ENCODE measurements around the gene BAG1.

BAG1 gene

DNA sequence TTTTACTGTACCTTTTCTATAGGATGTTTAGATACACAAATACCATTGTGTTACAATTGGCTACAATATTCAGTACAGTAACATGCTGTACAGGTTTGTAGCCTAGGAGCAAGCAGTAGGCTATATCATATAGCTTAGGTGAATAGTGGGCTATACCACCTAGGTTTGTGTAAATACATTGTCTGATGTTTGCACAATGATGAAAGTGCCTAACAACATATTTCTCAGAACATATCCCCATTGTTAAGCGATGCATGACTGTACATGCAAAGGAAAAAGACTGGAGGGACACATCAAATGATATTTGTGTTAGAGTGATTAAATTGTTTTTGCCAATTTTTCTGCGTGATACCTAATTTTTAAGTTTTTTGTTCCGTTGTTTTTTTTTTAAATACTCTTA, 5.6 kb upstream of the BAG1 start:
- TF ChIP-seq, protein P1, sequence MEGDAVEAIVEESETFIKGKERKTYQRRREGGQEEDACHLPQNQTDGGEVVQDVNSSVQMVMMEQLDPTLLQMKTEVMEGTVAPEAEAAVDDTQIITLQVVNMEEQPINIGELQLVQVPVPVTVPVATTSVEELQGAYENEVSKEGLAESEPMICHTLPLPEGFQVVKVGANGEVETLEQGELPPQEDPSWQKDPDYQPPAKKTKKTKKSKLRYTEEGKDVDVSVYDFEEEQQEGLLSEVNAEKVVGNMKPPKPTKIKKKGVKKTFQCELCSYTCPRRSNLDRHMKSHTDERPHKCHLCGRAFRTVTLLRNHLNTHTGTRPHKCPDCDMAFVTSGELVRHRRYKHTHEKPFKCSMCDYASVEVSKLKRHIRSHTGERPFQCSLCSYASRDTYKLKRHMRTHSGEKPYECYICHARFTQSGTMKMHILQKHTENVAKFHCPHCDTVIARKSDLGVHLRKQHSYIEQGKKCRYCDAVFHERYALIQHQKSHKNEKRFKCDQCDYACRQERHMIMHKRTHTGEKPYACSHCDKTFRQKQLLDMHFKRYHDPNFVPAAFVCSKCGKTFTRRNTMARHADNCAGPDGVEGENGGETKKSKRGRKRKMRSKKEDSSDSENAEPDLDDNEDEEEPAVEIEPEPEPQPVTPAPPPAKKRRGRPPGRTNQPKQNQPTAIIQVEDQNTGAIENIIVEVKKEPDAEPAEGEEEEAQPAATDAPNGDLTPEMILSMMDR (IDR thresholded peaks at IDR 0.05; ENCODE audit: insufficient read depth, low read length), result no peak
- TF ChIP-seq SPI1 (IDR thresholded peaks at IDR 0.05; ENCODE audit: borderline replicate concordance, low read depth) (no peak), GABPA (IDR thresholded peaks at IDR 0.05; ENCODE audit: low read depth) (no peak), POLR2AphosphoS5 (IDR thresholded peaks at IDR 0.05; ENCODE audit: low read depth) (no peak)
- TF ChIP-seq, protein P2, sequence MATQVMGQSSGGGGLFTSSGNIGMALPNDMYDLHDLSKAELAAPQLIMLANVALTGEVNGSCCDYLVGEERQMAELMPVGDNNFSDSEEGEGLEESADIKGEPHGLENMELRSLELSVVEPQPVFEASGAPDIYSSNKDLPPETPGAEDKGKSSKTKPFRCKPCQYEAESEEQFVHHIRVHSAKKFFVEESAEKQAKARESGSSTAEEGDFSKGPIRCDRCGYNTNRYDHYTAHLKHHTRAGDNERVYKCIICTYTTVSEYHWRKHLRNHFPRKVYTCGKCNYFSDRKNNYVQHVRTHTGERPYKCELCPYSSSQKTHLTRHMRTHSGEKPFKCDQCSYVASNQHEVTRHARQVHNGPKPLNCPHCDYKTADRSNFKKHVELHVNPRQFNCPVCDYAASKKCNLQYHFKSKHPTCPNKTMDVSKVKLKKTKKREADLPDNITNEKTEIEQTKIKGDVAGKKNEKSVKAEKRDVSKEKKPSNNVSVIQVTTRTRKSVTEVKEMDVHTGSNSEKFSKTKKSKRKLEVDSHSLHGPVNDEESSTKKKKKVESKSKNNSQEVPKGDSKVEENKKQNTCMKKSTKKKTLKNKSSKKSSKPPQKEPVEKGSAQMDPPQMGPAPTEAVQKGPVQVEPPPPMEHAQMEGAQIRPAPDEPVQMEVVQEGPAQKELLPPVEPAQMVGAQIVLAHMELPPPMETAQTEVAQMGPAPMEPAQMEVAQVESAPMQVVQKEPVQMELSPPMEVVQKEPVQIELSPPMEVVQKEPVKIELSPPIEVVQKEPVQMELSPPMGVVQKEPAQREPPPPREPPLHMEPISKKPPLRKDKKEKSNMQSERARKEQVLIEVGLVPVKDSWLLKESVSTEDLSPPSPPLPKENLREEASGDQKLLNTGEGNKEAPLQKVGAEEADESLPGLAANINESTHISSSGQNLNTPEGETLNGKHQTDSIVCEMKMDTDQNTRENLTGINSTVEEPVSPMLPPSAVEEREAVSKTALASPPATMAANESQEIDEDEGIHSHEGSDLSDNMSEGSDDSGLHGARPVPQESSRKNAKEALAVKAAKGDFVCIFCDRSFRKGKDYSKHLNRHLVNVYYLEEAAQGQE (IDR thresholded peaks at IDR 0.05; ENCODE audit: insufficient replicate concordance, low read depth), result no peak
- H3K4me3 ChIP-seq (replicated peaks; ENCODE audit: insufficient read depth, low read length), result no peak overlapping the region
- H3K27me3 ChIP-seq (ENCODE audit: insufficient read depth, poor library complexity, severe bottlenecking), result no peaks in the 10 kb centered on the region
- no peak for DNase-seq (ENCODE audit: low read depth in 1 of 2, low spot score in 1 of 2)
- no peak overlapping the region for H3K27ac ChIP-seq (replicated peaks)

- H3K27me3 ChIP-seq (ENCODE audit: insufficient read depth, poor library complexity, severe bottlenecking), result no peaks in the 10 kb centered on the region
- H3K4me3 ChIP-seq (replicated peaks; ENCODE audit: insufficient read depth, low read length), result no peak overlapping the region
- no peak overlapping the region for H3K27ac ChIP-seq (replicated peaks)
- TF ChIP-seq, protein P2 (IDR thresholded peaks at IDR 0.05; ENCODE audit: insufficient replicate concordance, low read depth), result no peak
- peak; percentile 49; the same call in 1 of the 2 replicates for TF ChIP-seq SPI1 (IDR thresholded peaks at IDR 0.05; ENCODE audit: borderline replicate concordance, low read depth)
- DNase-seq (ENCODE audit: low read depth in 1 of 2, low spot score in 1 of 2), result no peak
These were observed 2.8 kb upstream of the BAG1 start for GRCh38 chr9:33267151-33267767.

GRCh38 chr9:33265211-33265865, 830 bp upstream of the BAG1 start:
- TF ChIP-seq GABPA (IDR thresholded peaks at IDR 0.05; ENCODE audit: low read depth) (no peak), POLR2AphosphoS5 (IDR thresholded peaks at IDR 0.05; ENCODE audit: low read depth) (no peak), SPI1 (IDR thresholded peaks at IDR 0.05; ENCODE audit: borderline replicate concordance, low read depth) (no peak)
- TF ChIP-seq, protein P2 (IDR thresholded peaks at IDR 0.05; ENCODE audit: insufficient replicate concordance, low read depth), result no peak
- TF ChIP-seq, protein P1 (IDR thresholded peaks at IDR 0.05; ENCODE audit: insufficient read depth, low read length), result no peak
- Histone ChIP-seq H3K27me3 (ENCODE audit: insufficient read depth, poor library complexity, severe bottlenecking) (no peaks in the 10 kb centered on the region), H3K4me3 (replicated peaks; ENCODE audit: insufficient read depth, low read length) (peak overlapping the region; percentile 76), H3K27ac (replicated peaks) (peak overlapping the region; percentile 52)
- DNase-seq (ENCODE audit: low read depth in 1 of 2, low spot score in 1 of 2), result no peak

Data from HL-60 (cell line).